ENCODE data around the gene CBX1. TPM values are rescaled to one million over a fixed set of nuclear protein-coding genes. Genes with fewer than 3 reads are reported as not detected.

The CBX1 gene
- total RNA-seq, 6 donors from 2014 or later, result 12.6 to 38.8 (median 28.0) TPM

DNA sequence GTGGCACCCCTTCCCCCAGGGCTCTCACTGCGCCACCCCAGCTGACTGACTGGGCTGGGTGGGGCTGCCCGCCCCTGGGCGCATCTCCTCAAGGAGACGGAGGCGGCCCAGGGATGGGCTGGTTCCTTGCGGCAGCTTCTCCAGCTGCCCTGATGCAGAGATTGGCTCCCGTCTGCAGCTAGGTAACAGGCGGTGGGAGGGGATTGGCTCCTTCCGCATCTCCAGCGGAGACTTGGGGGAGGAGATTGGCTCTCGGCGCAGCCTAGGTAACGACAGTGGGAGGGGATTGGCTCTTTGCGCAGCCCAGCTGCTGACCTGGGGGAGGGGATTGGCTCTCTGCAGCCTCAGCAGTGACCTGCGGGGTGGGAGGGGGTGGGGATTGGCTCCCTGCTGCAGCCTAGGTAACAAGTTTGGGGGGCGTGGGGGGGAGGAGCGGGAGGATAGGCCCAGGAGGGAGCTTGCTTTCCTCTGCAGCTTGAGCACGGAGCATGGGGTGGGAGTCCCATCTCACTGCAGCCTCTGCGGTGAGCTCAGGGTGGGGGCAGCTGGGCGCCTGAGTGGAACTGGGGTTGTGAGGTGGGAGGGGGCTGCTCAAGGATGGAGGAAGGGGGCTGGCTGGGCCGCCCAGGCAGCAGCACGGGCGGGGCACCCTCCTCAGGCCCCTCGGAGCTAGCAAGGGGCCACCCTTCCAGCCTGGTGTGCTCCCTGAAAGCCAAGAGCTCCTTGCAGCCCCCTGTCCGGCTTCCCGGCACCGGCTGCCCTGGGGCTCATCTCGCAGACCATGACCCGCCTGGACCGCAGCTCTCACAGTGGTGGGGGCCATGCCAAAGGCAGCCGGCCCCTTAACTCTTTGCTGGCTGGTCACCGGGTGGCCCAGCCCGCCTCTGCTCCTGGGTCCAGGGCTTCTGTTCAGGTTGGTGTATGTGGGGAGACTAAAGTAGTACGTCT, 46.8 kb downstream of the CBX1 start:
- ATAC-seq (ENCODE audit: low FRiP score in 2 of 2) (peak; percentile 7 to 15), DNase-seq (peak; percentile 73 to 77)
- 64 to 68% methylated on average over 12 to 31 of the region's 34 CpGs for WGBS, 2 donors
- no peaks in the 10 kb centered on the region for H3K9me3 ChIP-seq
- no peaks in the 10 kb centered on the region for H3K27me3 ChIP-seq
- H3K4me1 ChIP-seq, result peaks cover 60 to 64% (median 62%) of the 10 kb centered on the region in 4 donors
- H3K27ac ChIP-seq, result peak overlapping the region in 3 of 4 donors; percentile 94 to 98 (median 97)
- peaks cover 28 to 66% (median 58%) of the 10 kb centered on the region in 4 donors for H3K36me3 ChIP-seq
- peak overlapping the region in 3 of 4 donors; percentile 9 to 35 (median 23) for H3K4me3 ChIP-seq
- TF ChIP-seq POLR2AphosphoS5 (IDR thresholded peaks at IDR 0.05), result no peak
- TF ChIP-seq, protein P1, sequence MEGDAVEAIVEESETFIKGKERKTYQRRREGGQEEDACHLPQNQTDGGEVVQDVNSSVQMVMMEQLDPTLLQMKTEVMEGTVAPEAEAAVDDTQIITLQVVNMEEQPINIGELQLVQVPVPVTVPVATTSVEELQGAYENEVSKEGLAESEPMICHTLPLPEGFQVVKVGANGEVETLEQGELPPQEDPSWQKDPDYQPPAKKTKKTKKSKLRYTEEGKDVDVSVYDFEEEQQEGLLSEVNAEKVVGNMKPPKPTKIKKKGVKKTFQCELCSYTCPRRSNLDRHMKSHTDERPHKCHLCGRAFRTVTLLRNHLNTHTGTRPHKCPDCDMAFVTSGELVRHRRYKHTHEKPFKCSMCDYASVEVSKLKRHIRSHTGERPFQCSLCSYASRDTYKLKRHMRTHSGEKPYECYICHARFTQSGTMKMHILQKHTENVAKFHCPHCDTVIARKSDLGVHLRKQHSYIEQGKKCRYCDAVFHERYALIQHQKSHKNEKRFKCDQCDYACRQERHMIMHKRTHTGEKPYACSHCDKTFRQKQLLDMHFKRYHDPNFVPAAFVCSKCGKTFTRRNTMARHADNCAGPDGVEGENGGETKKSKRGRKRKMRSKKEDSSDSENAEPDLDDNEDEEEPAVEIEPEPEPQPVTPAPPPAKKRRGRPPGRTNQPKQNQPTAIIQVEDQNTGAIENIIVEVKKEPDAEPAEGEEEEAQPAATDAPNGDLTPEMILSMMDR (IDR thresholded peaks at IDR 0.05), result no peak

GRCh38 chr17:48053758-48054237, 47.5 kb downstream of the CBX1 start:
- peaks cover 64 to 68% (median 65%) of the 10 kb centered on the region in 4 donors for H3K4me1 ChIP-seq
- TF ChIP-seq, protein P1 (IDR thresholded peaks at IDR 0.05), result no peak
- TF ChIP-seq POLR2A (IDR thresholded peaks at IDR 0.05), result peak in 1 of 4 donors; percentile 8
- no peak for TF ChIP-seq POLR2AphosphoS5 (IDR thresholded peaks at IDR 0.05)
- H3K27ac ChIP-seq, result peak overlapping the region; percentile 94 to 98 (median 96)
- H3K4me3 ChIP-seq, result peak overlapping the region in 2 of 4 donors; percentile 23 to 35
- peaks cover 21 to 59% (median 50%) of the 10 kb centered on the region in 4 donors for H3K36me3 ChIP-seq
- 53 to 63% methylated on average over 4 to 6 of the region's 6 CpGs for WGBS, 2 donors
- no peaks in the 10 kb centered on the region for H3K9me3 ChIP-seq
- ATAC-seq (ENCODE audit: low FRiP score in 2 of 2), result no peak
- no peaks in the 10 kb centered on the region for H3K27me3 ChIP-seq
- no peak for DNase-seq

DNA sequence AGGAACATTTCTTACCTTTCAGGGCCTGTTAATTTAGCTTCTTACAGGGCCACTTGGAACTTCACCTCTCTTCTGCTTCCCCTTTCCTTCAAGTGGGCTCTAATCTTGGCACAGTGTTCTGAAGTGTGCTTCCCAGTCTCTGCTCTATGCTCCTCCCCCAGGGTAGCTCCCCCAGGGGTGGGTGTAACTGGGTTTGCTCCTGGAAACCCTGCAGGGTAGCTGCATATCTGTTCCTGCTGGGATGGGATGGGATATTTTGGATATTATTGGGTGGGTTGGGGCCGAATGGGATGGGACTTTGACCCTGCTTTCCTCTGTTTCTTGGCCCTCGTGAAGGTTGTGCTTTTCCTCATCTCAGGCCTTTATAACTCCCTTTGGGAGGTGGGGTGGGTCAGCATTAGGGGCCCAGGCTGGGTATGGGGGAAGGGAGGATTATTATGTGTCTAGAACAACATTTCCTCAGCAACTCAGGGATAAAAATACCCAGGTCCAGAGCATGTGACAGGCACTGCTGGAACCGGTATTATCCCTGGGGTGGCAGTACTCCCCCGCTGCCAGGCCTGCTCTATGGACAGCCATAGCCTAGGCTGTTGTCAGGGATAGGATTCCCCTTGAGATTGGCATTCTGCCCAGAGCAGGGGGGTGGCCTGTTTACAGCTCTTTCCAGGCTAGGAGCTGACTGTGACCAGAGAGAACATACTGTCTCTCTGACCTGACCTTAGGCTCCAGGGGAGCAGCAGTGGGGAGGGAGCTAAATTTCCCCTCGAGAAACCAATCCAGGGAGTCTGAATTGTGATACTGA, 48.1 kb downstream of the CBX1 start:
- TF ChIP-seq POLR2A (IDR thresholded peaks at IDR 0.05) (no peak), EP300 (IDR thresholded peaks at IDR 0.05) (peak in 1 of 4 donors; percentile 66)
- H3K4me3 ChIP-seq, result peak overlapping the region in 2 of 4 donors; percentile 23 to 35

GRCh38 chr17:48051706-48052486, 49.4 kb downstream of the CBX1 start:
- H3K4me3 ChIP-seq, result peak overlapping the region in 2 of 4 donors; percentile 17 to 21
- DNase-seq (no peak), ATAC-seq (ENCODE audit: low FRiP score in 2 of 2) (peak in 1 of 2 donors; percentile 2)
- 54 to 60% methylated on average over 5 of the region's 5 CpGs for WGBS, 2 donors
- peaks cover 4 to 40% (median 31%) of the 10 kb centered on the region in 4 donors for H3K36me3 ChIP-seq
- no peaks in the 10 kb centered on the region for H3K9me3 ChIP-seq
- no peaks in the 10 kb centered on the region for H3K27me3 ChIP-seq
- peaks cover 64 to 74% (median 68%) of the 10 kb centered on the region in 4 donors for H3K4me1 ChIP-seq
- peak overlapping the region; percentile 94 to 98 (median 96) for H3K27ac ChIP-seq
- TF ChIP-seq POLR2AphosphoS5 (IDR thresholded peaks at IDR 0.05) (peak in 1 of 2 donors; percentile 12), EP300 (IDR thresholded peaks at IDR 0.05) (no peak)

More for the DNA sequence above, 48.1 kb downstream of the CBX1 start:
- no peak for ATAC-seq (ENCODE audit: low FRiP score in 2 of 2)
- peak in 1 of 2 donors; percentile 69 for DNase-seq
- Histone ChIP-seq H3K27me3 (no peaks in the 10 kb centered on the region), H3K27ac (peak overlapping the region; percentile 94 to 98 (median 96)), H3K4me1 (peaks cover 64 to 68% (median 65%) of the 10 kb centered on the region in 4 donors), H3K9me3 (no peaks in the 10 kb centered on the region), H3K36me3 (peaks cover 15 to 53% (median 44%) of the 10 kb centered on the region in 4 donors)
- WGBS, 2 donors, result 21 to 51% methylated on average over 3 to 5 of the region's 5 CpGs

DNA sequence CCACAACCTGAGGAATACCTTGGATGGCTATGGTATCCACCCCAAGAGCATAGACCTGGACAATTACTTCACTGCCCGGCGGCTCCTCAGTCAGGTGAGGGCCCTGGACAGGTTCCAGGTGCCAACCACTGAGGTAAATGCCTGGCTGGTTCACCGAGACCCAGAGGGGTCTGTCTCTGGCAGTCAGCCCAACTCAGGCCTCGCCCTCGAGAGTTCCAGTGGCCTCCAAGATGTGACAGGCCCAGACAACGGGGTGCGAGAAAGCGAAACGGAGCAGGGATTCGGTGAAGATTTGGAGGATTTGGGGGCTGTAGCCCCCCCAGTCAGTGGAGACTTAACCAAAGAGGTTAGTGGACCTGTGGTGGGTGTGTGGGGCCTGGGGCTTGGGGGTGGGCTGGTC, 50.0 kb downstream of the CBX1 start:
- Histone ChIP-seq H3K4me1 (peaks cover 68 to 80% (median 74%) of the 10 kb centered on the region in 4 donors), H3K27ac (peak overlapping the region; percentile 94 to 98 (median 96)), H3K9me3 (no peaks in the 10 kb centered on the region), H3K4me3 (peak overlapping the region in 2 of 4 donors; percentile 11 to 19), H3K36me3 (peaks cover 0 to 34% (median 25%) of the 10 kb centered on the region in 4 donors), H3K27me3 (no peaks in the 10 kb centered on the region)
- DNase-seq, result no peak
- WGBS, 2 donors, result 78 to 82% methylated on average over 7 to 10 of the region's 10 CpGs
- no peak for ATAC-seq (ENCODE audit: low FRiP score in 2 of 2)
- TF ChIP-seq POLR2AphosphoS5 (IDR thresholded peaks at IDR 0.05), result no peak
- no peak for TF ChIP-seq EP300 (IDR thresholded peaks at IDR 0.05)
- TF ChIP-seq, protein P1 (IDR thresholded peaks at IDR 0.05), result no peak
- TF ChIP-seq POLR2A (IDR thresholded peaks at IDR 0.05), result no peak

Data from upper lobe of left lung (tissue), 6 donors.